ENCODE results near the gene PIKFYVE. TPM values are rescaled to one million over a fixed set of nuclear protein-coding genes. Genes with fewer than 3 reads are reported as not detected.

PIKFYVE gene
- total RNA-seq, 2 experiments from 2014 or later, result 29.7 to 50.0 TPM

DNA sequence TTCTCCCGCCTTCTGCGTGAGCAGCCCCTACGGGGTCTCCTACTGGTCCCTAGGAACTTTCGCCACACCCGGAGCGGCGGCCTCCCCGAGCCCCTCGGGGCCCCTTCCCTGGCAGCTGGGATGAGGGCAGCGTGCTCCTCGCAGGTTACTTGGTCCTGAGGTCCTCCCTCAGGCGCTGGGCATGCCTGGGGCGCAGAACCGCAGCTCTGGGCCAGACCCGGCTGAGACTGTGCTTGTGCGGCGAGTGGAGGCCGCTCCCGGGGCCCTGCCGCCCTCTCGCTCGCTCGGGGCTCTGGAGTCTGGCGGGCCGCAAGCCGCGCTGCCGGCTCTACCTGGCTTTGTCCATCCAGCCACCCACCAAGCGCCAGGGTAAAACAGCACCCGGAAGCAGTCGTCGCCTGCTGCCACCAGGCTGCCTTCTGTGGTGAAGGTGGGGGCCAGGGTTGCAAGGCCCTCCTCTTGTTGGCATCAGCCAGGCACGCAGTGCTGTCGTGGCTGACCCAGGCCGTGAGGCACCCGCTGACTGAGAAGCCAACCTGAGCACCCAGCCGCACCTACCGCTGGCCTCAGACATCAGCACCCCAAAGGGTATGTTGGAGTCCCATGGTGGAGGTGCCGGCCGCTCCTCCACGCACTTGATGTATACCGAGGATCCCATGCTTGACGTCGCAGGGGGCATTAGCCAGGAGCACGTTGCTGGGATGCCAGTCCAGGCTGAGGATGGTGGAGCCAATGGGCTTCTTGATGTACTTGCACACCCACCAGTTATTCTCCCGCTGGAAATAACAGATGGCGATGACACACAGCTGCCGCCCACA lies 94.4 kb downstream of the PIKFYVE start:
- Histone ChIP-seq H3K4me3 (ENCODE audit: low read depth, low read length, poor library complexity, severe bottlenecking) (no peak overlapping the region), H3K27ac (ENCODE audit: low read depth, low read length, poor library complexity, severe bottlenecking) (no peak overlapping the region), H3K79me2 (ENCODE audit: insufficient read depth, low read depth, low read length) (no peaks in the 10 kb centered on the region), H3K4me1 (ENCODE audit: insufficient read depth, low read length, poor library complexity, severe bottlenecking) (no peaks in the 10 kb centered on the region), H3K36me3 (ENCODE audit: insufficient read depth, low read length) (peaks cover 32% of the 10 kb centered on the region), H3K9me3 (ENCODE audit: low read length) (peaks cover 15% of the 10 kb centered on the region; the same call in 1 of the 2 replicates), H3K9me2 (ENCODE audit: insufficient read depth, low read length) (no peaks in the 10 kb centered on the region), H2AFZ (ENCODE audit: low read length) (no peak overlapping the region), H4K20me1 (ENCODE audit: insufficient read depth, low read length) (no peaks in the 10 kb centered on the region), H3K4me2 (ENCODE audit: low read length) (no peak overlapping the region)
- ChIA-PET POLR2A (no interaction called here), CTCF (ENCODE audit: unreplicated experiment) (no interaction called here)
- DNase-seq (ENCODE audit: low spot score), result no peak
- BruUV-seq (replicated peaks), result no TSS peak
- TF ChIP-seq, protein P1, sequence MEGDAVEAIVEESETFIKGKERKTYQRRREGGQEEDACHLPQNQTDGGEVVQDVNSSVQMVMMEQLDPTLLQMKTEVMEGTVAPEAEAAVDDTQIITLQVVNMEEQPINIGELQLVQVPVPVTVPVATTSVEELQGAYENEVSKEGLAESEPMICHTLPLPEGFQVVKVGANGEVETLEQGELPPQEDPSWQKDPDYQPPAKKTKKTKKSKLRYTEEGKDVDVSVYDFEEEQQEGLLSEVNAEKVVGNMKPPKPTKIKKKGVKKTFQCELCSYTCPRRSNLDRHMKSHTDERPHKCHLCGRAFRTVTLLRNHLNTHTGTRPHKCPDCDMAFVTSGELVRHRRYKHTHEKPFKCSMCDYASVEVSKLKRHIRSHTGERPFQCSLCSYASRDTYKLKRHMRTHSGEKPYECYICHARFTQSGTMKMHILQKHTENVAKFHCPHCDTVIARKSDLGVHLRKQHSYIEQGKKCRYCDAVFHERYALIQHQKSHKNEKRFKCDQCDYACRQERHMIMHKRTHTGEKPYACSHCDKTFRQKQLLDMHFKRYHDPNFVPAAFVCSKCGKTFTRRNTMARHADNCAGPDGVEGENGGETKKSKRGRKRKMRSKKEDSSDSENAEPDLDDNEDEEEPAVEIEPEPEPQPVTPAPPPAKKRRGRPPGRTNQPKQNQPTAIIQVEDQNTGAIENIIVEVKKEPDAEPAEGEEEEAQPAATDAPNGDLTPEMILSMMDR (conservative IDR thresholded peaks at IDR 0.05; ENCODE audit: low read length), result no peak
- no peak for TF ChIP-seq EZH2phosphoT487 (IDR thresholded peaks at IDR 0.05; ENCODE audit: borderline replicate concordance, low read depth, low read length)
- intact Hi-C loops (cut with micrococcal nuclease; ENCODE audit: unreplicated experiment), result no loop called here

DNA sequence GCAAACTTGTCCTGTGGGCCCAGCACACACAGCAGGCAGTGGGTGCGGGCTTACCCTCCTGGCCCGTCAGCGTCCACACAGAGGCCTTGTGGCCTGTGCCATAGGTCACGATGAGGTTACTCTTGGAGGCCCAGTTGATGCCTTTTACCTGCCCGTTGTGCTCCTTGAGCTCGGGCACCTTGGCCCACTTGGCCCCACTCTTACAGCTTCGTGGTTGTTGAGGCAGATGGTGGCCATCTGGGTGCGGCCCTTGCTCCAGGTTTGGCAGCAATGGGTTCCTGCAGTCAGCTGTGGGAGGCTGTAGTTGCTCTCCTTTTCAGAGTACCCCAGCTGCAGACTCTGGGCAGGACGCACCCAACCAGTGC lies 95.0 kb downstream of the PIKFYVE start:
- peaks cover 26% of the 10 kb centered on the region for H3K36me3 ChIP-seq (ENCODE audit: insufficient read depth, low read length)
- no peak overlapping the region for H3K4me2 ChIP-seq (ENCODE audit: low read length)
- H3K9me2 ChIP-seq (ENCODE audit: insufficient read depth, low read length), result no peaks in the 10 kb centered on the region
- no peaks in the 10 kb centered on the region for H3K79me2 ChIP-seq (ENCODE audit: insufficient read depth, low read depth, low read length)
- no peak overlapping the region for H3K4me3 ChIP-seq (ENCODE audit: low read depth, low read length, poor library complexity, severe bottlenecking)
- no peak overlapping the region for H2AFZ ChIP-seq (ENCODE audit: low read length)
- H3K9me3 ChIP-seq (ENCODE audit: low read length), result peaks cover 15% of the 10 kb centered on the region; the same call in 1 of the 2 replicates
- H3K27ac ChIP-seq (ENCODE audit: low read depth, low read length, poor library complexity, severe bottlenecking), result no peak overlapping the region
- H3K4me1 ChIP-seq (ENCODE audit: insufficient read depth, low read length, poor library complexity, severe bottlenecking), result no peaks in the 10 kb centered on the region
- intact Hi-C loops (cut with micrococcal nuclease; ENCODE audit: unreplicated experiment), result no loop called here
- CTCF ChIA-PET (ENCODE audit: unreplicated experiment), result no interaction called here
- H4K20me1 ChIP-seq (ENCODE audit: insufficient read depth, low read length), result no peaks in the 10 kb centered on the region
- no TSS peak for BruUV-seq (replicated peaks)
- DNase-seq (ENCODE audit: low spot score), result no peak
- POLR2A ChIA-PET, result no interaction called here
- no peak for TF ChIP-seq EZH2phosphoT487 (IDR thresholded peaks at IDR 0.05; ENCODE audit: borderline replicate concordance, low read depth, low read length)
- TF ChIP-seq, protein P1 (conservative IDR thresholded peaks at IDR 0.05; ENCODE audit: low read length), result no peak

DNA sequence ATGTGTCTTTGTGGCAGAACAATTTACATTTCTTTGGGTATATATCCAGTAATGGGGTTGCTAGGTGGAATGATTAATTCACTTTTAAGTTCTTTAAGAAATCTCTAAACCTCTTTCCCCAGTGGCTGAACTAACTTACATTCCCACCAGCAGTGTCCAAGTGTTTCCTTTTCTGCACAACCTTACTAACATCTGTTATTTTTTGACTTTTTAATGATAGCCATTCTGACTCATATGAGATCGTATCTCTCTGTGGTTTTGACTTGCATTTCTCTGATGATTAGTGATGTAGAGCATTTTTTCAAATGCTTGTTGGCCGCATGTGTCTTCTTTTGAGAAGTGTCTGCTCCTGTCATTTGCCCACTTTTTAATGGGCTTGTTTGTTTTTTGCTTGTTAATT lies 97.4 kb downstream of the PIKFYVE start:
- H3K36me3 ChIP-seq (ENCODE audit: insufficient read depth, low read length), result peaks cover 8% of the 10 kb centered on the region
- ChIA-PET POLR2A (no interaction called here), CTCF (ENCODE audit: unreplicated experiment) (no interaction called here)
- no peak overlapping the region for H3K4me3 ChIP-seq (ENCODE audit: low read depth, low read length, poor library complexity, severe bottlenecking)
- H4K20me1 ChIP-seq (ENCODE audit: insufficient read depth, low read length), result no peaks in the 10 kb centered on the region
- no peaks in the 10 kb centered on the region for H3K79me2 ChIP-seq (ENCODE audit: insufficient read depth, low read depth, low read length)
- no peak overlapping the region for H2AFZ ChIP-seq (ENCODE audit: low read length)
- no peak for TF ChIP-seq EZH2phosphoT487 (IDR thresholded peaks at IDR 0.05; ENCODE audit: borderline replicate concordance, low read depth, low read length)
- TF ChIP-seq, protein P1 (conservative IDR thresholded peaks at IDR 0.05; ENCODE audit: low read length), result no peak
- peaks cover 15% of the 10 kb centered on the region; the same call in 1 of the 2 replicates for H3K9me3 ChIP-seq (ENCODE audit: low read length)
- no TSS peak for BruUV-seq (replicated peaks)
- intact Hi-C loops (cut with micrococcal nuclease; ENCODE audit: unreplicated experiment), result no loop called here
- H3K27ac ChIP-seq (ENCODE audit: low read depth, low read length, poor library complexity, severe bottlenecking), result no peak overlapping the region
- peaks cover 5% of the 10 kb centered on the region for H3K4me1 ChIP-seq (ENCODE audit: insufficient read depth, low read length, poor library complexity, severe bottlenecking)
- H3K4me2 ChIP-seq (ENCODE audit: low read length), result no peak overlapping the region
- no peak for DNase-seq (ENCODE audit: low spot score)
- no peaks in the 10 kb centered on the region for H3K9me2 ChIP-seq (ENCODE audit: insufficient read depth, low read length)

Measured in OCI-LY7 (cell line).